GM18909 (cell line): ENCODE data around the gene FARP1.
A peak's percentile ranks its signal among the peaks of the same experiment; 100 is the strongest.

ENCODE experiments used
- ATAC-seq: cut with Tn5 transposase; IDR thresholded peaks from one replicate; pipeline ENCODE4 v1.9.1; 2021; ENCODE audit warnings: mild to moderate bottlenecking; ENCODE audit not compliant: unreplicated experiment, poor library complexity

The FARP1 gene

GRCh38 chr13:98142380-98143156, at the start of gene FARP1:
FARP1 (plus strand) TSS chr13:98143094; CDS start chr13:98213243, 70,149 bp downstream.
- ATAC-seq, result peak; percentile 83

DNA sequence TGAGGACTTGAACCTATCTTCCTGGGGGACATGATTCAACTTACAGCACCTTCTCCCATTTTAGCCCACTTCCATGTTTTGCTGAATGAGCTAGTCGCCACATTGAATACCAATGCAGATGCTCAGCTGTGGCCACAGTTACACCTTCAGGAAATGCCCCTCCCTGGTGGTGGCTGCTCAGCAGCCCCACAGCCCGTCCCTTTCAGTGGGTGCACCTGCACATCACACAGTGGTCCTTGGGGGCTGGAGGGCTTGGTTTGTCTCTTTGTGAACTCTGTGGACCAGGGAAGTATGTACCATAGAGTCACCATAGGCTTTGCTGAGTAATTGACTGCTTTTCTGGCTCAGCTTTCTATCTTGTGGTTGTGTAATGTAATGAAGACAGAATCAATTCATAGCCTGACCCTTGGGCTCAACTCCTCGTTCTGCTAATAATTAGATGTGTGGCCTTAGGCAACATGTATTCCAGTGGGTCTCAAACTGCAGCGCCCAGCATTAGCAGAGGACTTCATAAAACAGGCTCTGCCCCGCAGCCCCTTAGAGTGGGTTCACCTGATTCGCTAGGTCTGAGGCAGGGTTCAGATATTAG, 48.1 kb upstream of the FARP1 start:
- ATAC-seq, result no peak

DNA sequence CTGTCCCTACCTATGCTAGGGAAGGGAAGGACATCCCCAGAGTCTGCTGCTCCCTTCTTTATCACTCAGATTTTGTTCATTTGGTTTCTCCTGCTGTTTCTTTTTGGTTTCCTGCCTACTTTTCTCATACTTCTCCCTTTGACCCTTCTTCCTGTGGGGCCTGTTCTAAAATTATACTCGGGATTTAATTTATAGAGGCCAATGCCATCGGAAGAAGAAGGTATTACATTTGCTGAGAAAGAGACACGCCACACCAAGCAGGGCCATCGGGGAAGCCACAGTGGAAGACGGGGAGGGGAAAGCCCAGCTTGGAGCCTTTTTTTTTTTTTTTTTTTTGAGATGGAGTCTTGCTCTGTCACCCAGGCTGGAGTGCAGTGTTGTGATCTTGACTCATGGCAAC, 46.8 kb upstream of the FARP1 start:
- ATAC-seq, result no peak

- no peak for ATAC-seq
Observed at GRCh38 chr13:98097749-98098148, 45.1 kb upstream of the FARP1 start.

DNA sequence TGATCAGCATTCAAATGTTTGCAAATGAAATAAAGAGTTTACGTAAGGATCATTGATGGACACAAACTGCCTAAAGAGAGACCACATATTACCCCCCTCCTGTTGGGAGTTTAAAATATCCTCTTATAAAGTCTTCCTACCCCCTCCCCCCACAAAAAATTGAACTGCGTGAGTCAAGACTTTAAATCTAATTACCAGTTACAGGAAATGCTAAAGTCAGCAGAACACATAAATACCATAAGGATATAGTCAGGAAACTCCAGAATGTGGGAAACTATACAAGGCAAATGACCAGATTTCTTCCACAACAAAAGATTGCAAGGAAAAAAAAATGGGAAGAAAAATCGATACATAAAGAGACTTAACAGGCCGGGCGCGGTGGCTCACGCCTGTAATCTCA, 44.4 kb upstream of the FARP1 start:
- no peak for ATAC-seq

GRCh38 chr13:98099627-98100026, 43.3 kb upstream of the FARP1 start:
- no peak for ATAC-seq

- ATAC-seq, result no peak
Observed at GRCh38 chr13:98100481-98100880, 42.4 kb upstream of the FARP1 start.

- ATAC-seq, result no peak
Observed at GRCh38 chr13:98103531-98103930, 39.4 kb upstream of the FARP1 start.

GRCh38 chr13:98103942-98104880, 38.7 kb upstream of the FARP1 start:
- no peak for ATAC-seq

- no peak for ATAC-seq
Observed at GRCh38 chr13:98105929-98106336, 37.0 kb upstream of the FARP1 start.

- no peak for ATAC-seq
Observed at GRCh38 chr13:98108341-98108740, 34.6 kb upstream of the FARP1 start.

DNA sequence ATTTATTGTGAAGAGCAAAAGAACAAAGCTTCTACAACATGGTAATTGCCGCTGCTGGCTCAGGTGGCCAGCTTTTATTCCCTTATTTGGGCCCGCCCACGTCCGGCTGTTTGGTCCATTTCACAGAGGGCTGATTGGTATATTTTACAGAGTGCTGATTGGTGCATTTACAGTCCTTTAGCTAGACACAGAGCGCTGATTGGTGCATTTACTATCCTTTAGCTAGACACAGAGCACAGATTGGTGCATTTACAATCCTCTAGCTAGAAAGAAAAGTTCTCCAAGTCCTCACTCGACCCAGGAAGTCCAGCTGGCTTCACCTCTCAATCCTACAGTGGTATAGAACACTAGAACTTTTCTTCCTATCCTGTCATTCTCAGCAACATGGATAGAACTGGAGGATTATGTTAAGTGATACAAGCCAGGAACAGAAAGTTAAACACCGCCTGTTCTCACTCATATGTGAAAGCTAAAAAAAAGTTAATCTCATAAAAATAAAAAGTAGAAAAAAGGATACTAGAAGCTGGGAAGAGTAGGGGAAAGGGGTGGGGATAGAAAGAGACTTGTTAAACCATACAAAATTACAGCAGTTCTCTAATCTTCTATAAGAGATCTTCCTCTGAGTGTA, 33.6 kb upstream of the FARP1 start:
- no peak for ATAC-seq

- no peak for ATAC-seq
Observed at GRCh38 chr13:98110749-98111148, 32.1 kb upstream of the FARP1 start.

- no peak for ATAC-seq
Observed at GRCh38 chr13:98111168-98112098, 31.5 kb upstream of the FARP1 start.

GRCh38 chr13:98112456-98112855, 30.4 kb upstream of the FARP1 start:
- ATAC-seq, result no peak

- ATAC-seq, result no peak
Observed at GRCh38 chr13:98118865-98119264, 24.0 kb upstream of the FARP1 start.

DNA sequence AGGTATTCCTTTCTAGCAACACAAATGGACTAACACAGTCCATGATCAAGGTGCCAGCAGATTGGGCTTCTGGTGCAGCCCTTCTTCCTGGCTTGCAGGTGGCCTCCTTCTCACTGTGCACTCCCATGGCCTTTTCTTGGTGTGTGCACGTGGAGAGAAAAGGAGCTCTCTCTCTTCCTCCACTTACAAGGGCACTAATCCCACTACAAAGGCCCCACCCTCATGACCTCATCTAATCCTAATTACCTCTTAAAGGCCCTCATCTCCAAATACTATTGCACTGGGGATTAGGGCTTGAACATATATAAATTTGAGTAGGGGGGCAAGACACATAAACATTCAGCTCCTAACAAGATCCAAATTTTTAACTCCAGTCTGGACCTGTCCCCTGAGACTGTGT, 19.7 kb upstream of the FARP1 start:
- ATAC-seq, result no peak

GRCh38 chr13:98129059-98129746, 13.7 kb upstream of the FARP1 start:
- ATAC-seq, result no peak

DNA sequence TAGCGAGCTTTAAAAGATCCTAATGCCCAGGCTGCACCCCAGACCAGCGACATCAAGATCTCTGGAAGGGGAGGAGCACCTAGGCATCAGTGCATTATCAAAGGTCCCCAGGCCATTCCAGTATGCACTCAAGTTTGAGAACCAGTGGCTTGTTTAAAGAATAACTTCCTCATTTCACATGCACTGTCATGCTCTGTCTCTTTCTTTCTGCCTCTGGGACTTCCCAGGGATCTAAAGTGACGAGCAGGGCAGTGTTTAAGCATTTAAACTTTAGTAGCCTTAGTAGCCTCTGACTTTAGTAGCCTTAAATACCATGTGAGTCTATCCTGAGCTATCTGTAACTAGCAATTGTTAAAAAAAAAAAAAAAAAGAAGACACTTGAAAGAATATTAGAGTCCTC, 8.9 kb upstream of the FARP1 start:
- peak; percentile 93 for ATAC-seq
